GM19035 (cell line): ENCODE data around the gene BUD13.
A peak's percentile ranks its signal among the peaks of the same experiment; 100 is the strongest.

Source experiments
- ATAC-seq: cut with Tn5 transposase; IDR thresholded peaks from one replicate; pipeline ENCODE4 v1.9.1; 2021; ENCODE audit not compliant: unreplicated experiment

BUD13 gene

GRCh38 chr11:116792869-116793771 is 20.3 kb upstream of the BUD13 start:
- no peak for ATAC-seq

GRCh38 chr11:116792144-116792868 is 19.5 kb upstream of the BUD13 start:
- ATAC-seq = no peak

GRCh38 chr11:116791813-116792143 is 19.0 kb upstream of the BUD13 start, which contains the start of gene APOA5:
APOA5 (minus strand) TSS chr11:116791879; CDS start chr11:116791860, 19 bp downstream.
- ATAC-seq = no peak

GRCh38 chr11:116791002-116791812 is 18.4 kb upstream of the BUD13 start:
- no peak for ATAC-seq

GRCh38 chr11:116790167-116791001 is 17.6 kb upstream of the BUD13 start:
- ATAC-seq = no peak

DNA sequence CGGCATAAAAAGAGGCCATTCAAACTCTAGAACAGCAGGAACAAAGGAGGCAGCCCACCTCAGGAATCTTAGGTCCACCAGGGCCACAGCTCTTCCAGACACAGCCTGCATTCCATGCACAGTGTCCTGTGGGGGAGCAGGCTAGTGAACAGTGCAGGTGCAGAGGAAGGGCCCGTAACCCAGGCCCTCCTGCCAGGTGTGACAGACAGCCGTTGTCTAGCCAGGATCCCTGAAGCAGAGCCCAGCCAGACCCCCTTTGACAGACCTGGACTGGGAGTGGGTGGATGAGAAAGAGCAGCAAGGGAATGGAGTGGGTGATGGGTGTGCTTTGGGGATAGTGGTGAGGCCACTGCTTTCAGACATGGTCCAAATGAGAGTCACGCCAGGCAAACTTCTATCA is 16.2 kb upstream of the BUD13 start:
- ATAC-seq = no peak

- no peak for ATAC-seq
These were observed 15.7 kb upstream of the BUD13 start for GRCh38 chr11:116788534-116788933.

- peak; percentile 88 for ATAC-seq
These were observed 15.1 kb upstream of the BUD13 start, which contains the start of gene ZPR1 for GRCh38 chr11:116787786-116788486. ZPR1 (minus strand) TSS chr11:116788023; CDS start chr11:116787990, 33 bp downstream.

GRCh38 chr11:116787436-116787785 is 14.6 kb upstream of the BUD13 start:
- ATAC-seq = peak; percentile 2

DNA sequence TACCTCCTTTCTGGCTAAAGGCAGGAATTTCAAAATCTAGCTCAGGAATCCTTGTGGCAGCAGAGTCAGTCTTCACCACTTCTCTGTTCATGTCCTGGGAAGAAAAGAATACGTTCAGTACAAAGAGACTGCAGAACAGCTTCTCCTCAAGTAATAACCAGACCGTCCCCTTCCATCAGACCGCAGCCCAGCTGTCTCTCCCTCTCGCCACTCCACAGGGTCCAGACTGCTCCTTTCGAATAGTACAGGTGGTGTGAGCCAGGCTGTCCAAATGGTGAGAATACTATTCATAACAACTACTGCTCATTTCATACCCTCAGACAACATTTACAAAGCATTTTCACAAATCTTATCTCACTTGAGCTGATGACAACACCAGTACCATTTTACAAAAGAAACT is 14.2 kb upstream of the BUD13 start:
- no peak for ATAC-seq

DNA sequence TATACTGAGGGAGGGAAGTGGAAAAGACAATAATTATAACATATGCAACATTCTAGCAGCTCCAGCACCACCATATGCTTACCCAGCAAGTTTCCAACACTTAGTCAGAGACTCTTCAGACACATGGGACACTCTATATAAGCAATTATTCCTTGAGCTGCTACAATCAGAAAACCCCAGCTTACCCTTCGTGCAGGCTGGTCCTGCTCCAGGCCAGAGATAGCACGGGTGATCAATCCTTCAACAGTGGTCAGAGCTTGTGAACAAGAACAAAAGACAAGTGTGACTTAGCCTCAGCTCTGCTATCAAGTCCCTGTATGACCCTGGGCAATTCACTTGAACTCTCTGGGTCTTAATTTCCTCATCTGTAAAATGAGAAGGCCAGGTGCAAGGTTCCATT is 13.5 kb upstream of the BUD13 start:
- ATAC-seq = no peak

DNA sequence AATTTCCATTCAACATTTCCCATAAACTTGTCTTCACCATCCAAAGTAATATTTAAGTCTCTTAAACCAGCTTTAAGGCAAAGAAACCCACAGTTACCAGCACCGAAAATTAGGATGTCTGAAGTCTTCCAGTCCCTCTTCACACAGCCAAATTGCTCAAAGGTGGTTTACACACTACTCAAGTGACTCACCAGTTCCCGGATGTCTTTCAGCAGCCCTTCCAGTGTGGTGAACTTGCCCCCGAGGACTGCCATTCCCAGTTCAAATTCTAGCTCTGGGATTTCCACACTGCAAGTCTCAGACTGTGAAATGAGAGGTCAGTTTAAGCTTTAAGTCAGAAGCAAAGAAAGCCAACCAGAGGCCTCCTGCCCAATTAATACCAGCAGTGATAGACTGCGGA is 9.9 kb upstream of the BUD13 start:
- ATAC-seq = no peak

GRCh38 chr11:116778556-116778955 is 5.8 kb upstream of the BUD13 start:
- ATAC-seq = no peak

GRCh38 chr11:116777056-116777455 is 4.3 kb upstream of the BUD13 start:
- no peak for ATAC-seq

- no peak for ATAC-seq
These were observed 3.8 kb upstream of the BUD13 start for GRCh38 chr11:116776522-116776984.

- ATAC-seq = no peak
These were observed 3.2 kb upstream of the BUD13 start for GRCh38 chr11:116775975-116776374.

DNA sequence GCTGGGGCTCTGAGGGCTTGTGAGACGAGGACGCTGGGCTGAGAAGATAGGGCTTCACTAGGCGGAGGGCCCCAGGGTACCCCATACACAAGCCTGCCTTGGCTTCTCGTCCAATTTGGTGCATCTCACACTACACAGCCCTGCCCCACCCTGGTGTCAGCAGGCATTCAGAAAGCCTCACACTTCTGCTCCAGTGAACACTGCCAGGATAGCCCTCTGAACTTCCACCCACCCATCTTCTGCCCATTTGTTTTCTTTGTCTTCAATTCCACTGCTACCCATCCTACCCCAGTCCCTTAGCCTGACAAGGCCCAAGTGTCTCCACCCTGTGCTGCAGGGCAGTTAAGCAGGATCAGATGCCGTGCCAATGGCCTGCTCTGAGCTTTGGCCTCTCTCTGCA is 1.9 kb upstream of the BUD13 start:
- ATAC-seq = no peak

DNA sequence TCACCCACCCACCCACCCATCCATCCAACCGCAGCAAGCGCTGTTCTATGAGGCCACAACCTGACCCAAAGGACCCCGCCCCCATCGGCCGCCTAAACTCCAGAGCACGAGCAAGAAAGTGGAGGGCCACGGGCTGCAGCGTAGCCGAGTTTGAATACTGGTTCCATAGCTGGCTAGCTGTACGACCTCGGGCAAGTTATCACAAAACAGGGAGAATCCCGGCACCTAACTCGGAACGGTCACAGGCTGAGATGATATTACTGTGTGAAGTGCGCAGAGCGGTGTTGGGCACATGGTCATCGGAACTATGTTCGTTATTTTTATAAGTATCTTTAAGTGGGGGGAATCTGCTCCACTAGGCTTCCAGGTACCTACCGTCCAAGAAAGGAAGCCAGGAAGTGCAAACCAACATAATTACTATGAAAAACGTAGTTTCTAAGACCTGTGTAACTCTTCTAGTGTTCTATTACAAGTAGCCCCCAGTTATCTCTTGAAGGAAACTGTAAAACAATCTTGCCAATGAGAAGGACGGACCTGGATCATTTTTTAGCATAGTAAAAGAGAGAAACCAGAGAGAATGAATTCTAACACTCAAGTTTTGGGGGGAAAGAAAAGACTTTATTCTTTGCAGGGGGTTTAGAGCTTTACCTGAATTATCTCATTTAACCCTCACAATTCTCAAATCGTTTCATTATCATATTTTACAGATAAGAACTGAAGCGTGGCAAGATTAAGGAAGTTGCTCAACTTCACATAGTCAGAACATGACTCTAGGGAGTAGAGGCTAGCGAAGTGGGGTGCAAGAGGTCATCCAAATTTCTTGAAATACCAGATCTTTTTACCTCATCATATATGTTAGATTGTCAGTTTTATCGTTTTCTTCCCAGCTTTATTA is 663 bp upstream of the BUD13 start:
- peak; percentile 17 for ATAC-seq

DNA sequence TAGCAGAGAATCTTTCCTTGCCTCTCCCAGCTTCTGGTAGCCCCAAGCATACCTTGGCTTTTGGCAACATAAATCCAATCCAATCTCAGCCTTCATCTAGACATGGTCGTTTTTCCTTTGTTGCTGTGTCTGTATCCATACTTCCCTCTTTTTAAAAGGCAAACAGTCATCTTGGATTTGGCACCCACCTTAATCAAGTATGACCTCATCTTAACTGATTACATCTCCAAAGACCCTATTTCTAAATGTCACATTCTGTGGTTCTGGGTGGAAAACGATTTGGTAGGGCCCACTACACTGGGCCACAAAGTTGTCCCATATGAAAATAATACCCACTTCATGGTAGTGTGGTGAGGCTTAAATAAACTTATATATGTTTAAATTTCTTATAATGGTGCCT is 852 bp downstream of the BUD13 start:
- ATAC-seq = no peak
